ENCODE results near the gene HOXD12.

The HOXD12 gene

GRCh38 chr2:176122683-176123410 lies 23.3 kb downstream of the HOXD12 start, which contains the start of gene HOXD9:
TSS of gene HOXD9 (plus strand) at chr2:176122719. CDS start at chr2:176122769, 50 bp downstream.
- DNase-seq, result no peak

DNA sequence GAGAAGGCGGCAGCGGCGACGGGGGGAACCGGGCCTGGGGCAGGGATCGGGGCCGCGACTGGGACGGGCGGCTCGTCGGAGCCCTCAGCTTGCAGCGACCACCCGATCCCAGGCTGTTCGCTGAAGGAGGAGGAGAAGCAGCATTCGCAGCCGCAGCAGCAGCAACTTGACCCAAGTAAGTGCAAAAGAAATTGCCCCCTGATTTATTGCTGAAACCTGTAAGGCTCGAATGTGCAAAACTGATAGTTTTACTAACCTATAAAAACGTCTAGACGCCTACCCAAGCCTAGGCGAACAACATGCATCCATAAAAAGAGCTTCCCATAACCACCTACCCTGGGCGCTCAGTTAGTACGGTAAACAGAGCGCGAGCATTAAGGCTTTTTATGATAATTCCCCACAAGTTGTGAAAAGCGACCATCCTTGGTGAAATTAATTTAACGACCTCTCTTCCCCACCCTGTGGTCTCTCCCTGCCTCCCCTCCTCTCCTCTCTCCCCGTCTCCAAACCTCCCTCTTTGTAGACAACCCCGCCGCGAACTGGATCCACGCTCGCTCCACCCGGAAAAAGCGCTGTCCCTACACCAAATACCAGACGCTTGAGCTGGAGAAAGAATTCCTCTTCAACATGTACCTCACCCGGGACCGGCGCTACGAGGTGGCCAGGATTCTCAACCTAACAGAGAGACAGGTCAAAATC lies 24.0 kb downstream of the HOXD12 start:
- no peak for DNase-seq

GRCh38 chr2:176124110-176124946 lies 24.7 kb downstream of the HOXD12 start:
- no peak for DNase-seq

DNA sequence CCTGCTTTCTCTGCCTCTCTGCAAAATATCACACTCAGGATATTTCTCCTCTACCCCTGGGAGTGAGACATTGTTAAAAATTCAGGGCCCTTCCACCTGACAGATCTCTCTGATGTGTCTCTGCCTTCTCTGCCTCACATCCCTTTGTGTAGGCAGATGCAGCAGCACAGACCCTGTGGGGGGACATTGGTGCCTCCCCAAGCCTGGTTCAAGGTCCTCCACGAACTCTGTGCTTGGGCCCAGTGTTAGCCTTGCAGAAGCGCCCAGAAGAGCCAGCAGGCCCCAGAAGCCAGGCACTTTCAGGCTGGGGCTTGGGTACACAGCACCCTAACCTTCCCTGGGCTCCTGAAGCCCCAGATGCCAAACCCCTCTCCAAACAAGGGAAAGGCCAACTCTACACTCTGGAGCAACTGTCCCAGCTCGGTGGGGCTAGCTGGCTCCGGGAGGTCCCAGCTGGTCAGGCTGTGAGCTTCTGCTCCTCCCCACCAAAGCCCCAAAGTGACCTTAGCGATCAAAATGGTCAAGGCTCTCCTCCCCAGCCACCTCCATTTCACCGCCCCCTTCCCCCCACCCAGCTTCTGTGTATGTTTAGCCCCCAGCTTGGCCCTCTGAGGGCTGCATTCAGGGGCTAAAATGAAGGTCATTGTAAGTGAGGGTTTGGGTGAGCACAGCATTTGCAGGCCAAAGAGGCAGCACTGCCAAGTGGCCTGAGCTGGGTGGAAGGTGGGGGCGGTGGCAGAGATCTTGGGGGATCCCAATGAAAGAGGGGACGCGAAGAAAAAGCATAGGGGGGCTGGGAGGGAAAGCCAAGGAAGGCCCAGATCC lies 25.6 kb downstream of the HOXD12 start:
- DNase-seq, result no peak

DNA sequence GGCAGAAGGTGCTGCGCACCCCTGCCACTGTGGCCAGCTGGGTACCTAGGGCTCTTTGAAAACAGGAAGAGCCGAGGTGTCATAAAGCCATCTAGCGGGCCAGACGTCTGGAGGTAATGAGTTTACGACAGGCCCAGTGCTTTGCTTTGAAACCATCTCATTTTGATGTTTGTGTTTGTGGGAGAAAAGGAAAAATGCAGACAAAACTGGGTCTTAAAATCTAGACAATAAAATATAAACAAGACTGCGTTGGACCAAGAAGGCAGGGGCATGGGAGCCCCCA lies 26.1 kb downstream of the HOXD12 start:
- DNase-seq, result no peak

GRCh38 chr2:176126929-176127773 lies 27.6 kb downstream of the HOXD12 start:
- DNase-seq, result peak; percentile 31

DNA sequence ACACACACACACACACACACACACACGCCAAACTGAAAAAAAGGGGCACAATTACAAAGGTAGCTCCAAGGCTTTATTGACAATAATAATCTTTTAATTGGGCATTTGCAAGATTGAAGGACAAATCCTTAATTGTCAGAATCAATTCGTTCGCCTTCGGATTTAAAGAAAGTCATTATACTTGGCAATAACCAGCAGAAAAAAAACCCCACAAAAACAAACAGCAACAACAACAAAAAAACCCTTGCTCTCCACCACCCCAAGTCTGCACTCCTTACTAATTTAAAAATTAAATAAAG lies 28.1 kb downstream of the HOXD12 start:
- DNase-seq, result no peak

- DNase-seq, result no peak
Observed at GRCh38 chr2:176128172-176128981, 28.8 kb downstream of the HOXD12 start.

GRCh38 chr2:176128982-176129796 lies 29.6 kb downstream of the HOXD12 start, which contains the start of gene HOXD8:
TSS of gene HOXD8 (plus strand) at chr2:176129705. CDS start at chr2:176130367, 662 bp downstream.
- DNase-seq, result no peak

DNA sequence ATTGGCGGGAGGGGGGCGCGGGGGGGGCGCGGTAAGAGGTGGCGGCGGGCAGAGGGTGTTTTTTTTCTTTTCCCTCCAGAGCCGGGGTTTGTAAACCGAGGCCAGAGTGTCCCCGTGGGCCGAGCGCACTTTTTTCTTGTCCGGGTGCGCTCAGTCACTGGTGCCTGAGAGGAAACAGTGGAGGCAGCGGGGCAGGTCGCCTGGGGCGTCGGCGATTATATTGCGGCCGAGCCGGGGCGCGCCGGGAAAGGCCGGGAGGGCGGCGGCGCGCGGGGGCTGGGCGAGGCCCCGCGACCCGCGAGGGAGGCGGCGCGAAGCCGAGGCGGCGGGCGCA lies 30.2 kb downstream of the HOXD12 start:
- no peak for DNase-seq

- no peak for DNase-seq
Observed at GRCh38 chr2:176130147-176130956, 30.8 kb downstream of the HOXD12 start.

DNA sequence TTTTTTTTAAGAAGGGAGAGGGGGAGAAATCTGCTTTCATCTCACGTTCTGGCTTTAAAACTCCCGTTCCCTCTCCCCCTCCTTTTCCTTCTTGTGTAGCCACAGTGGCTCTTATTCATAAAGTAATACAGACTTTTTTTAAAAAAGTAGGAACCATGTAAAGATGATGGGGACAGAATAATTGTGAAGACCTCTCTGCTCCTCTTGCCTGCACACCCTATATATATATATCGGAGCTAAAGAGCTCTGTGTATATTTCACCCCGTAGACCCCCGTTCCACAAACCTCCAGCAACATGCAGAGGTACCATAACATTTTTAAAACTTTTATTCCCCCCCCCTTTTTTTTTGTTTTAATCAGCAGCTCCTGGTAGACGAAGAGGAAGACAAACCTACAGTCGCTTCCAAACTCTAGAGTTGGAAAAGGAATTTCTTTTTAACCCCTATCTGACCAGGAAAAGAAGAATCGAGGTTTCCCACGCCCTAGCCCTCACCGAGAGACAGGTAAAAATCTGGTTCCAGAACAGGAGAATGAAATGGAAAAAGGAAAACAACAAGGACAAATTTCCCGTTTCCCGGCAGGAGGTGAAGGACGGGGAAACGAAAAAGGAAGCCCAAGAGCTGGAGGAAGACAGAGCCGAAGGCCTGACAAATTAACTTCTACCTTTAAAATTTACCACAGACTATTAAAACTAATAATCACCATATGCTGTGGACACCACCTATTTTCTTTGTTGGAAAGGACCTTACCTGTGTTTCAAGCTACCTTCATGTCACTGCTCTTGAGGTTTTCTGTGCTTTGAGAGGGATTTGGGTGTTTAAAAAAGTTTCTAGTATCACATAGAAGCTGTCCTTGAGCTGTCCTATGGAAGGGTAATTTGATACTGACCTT lies 31.6 kb downstream of the HOXD12 start:
- no peak for DNase-seq

GRCh38 chr2:176131848-176132158 lies 32.2 kb downstream of the HOXD12 start:
- no peak for DNase-seq

DNA sequence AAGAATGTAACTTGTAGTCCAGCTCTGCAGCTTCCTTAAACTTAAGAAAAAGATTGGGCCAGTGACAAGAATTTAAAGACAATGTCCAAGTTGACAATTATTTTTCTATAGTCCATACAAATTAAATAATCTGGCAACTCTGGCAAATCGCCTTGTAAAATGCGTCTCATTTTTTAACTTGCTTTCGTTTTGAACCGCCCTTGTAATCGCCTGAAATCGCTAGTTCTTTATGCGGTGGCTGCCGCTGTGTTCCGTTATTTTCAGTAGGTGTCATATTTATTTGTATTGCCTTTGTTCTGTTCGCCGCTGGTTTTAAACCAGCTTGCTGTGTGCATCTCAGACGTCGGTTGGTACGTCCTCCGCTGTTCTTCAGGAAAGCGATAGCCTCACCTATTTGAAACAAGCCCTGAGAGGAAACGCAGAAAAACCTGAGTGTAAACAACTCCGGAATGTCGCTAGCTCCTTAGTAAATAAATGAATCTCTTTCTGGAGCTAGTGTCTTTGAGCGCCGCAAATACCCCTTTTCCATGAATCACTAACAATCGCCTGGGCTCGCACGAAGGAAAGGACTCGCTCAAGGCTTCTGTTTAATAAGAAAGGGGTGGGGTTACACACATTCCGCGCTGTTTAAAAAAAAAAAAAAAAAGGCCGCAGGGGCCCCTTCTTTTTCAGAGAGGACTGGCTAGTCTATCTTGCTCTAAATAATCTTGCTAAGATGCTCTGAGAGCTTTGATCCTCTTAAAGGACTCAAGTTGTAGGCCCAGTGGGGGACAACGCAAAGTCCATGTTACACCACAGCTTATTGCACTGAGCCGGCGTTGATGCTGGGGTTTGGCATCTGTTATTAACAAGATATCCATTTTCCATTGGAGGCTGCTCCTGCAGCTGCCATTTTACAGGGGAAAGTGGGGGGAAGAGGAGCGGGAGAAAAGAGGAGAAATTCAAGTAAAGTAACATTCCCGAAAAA lies 32.9 kb downstream of the HOXD12 start:
- DNase-seq, result no peak

- no peak for DNase-seq
Observed at GRCh38 chr2:176133389-176133788, 33.8 kb downstream of the HOXD12 start.

GRCh38 chr2:176134035-176134434 lies 34.4 kb downstream of the HOXD12 start:
- DNase-seq, result no peak

DNA sequence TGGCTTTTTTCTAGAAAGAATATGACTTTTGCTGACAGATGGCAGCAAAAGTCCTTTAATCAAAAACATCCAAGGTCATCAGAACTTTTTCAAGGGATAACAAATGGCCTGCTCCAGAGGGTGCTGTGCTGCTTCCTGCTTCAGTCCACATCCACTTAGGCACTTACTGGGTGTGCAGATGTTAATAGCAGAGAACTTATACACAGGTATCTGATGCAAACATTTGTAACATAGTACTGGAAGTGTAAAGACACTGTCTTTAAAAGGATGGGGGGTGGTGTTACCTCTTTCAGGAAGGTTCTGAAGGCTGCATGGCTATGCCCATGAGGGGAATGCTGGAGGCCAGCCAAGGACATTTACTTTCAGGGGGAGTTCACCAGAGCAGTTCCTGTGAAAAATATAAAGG lies 35.4 kb downstream of the HOXD12 start:
- peak; percentile 3 for DNase-seq
